ENCODE results near the gene FAR1. TPM values are rescaled to one million over a fixed set of nuclear protein-coding genes. Genes with fewer than 3 reads are reported as not detected.

FAR1 gene
- total and polyA plus RNA-seq, 9 donors = 28.3 to 53.7 (median 41.1) TPM

- no peaks in the 10 kb centered on the region for H3K36me3 ChIP-seq (ENCODE audit: control insufficient read depth, insufficient read depth, low read length)
- H3K9me3 ChIP-seq (replicated peaks; ENCODE audit: control insufficient read depth, low read depth, low read length) = no peaks in the 10 kb centered on the region
- peak; percentile 22 for DNase-seq
- no peaks in the 10 kb centered on the region for H3K4me1 ChIP-seq (ENCODE audit: control insufficient read depth, insufficient read depth, low read length)
- 20% methylated on average over 2 of the region's 5 CpGs for WGBS (ENCODE audit: insufficient coverage)
- no peak overlapping the region for H3K4me3 ChIP-seq (ENCODE audit: low read length)
- H3K27ac ChIP-seq (ENCODE audit: low read length) = no peak overlapping the region
- no peaks in the 10 kb centered on the region for H3K27me3 ChIP-seq (ENCODE audit: control insufficient read depth, insufficient read depth, low read length)
These were observed 17.1 kb downstream of the FAR1 start for GRCh38 chr11:13685461-13686108.

- no peaks in the 10 kb centered on the region for H3K36me3 ChIP-seq (ENCODE audit: control insufficient read depth, insufficient read depth, low read length)
- H3K27me3 ChIP-seq (ENCODE audit: control insufficient read depth, insufficient read depth, low read length) = no peaks in the 10 kb centered on the region
- DNase-seq = no peak
- H3K27ac ChIP-seq (ENCODE audit: low read length) = no peak overlapping the region
- no peak overlapping the region for H3K4me3 ChIP-seq (ENCODE audit: low read length)
- H3K4me1 ChIP-seq (ENCODE audit: control insufficient read depth, insufficient read depth, low read length) = no peaks in the 10 kb centered on the region
- 100% methylated on average over 1 of the region's 1 CpG for WGBS (ENCODE audit: insufficient coverage)
- H3K9me3 ChIP-seq (replicated peaks; ENCODE audit: control insufficient read depth, low read depth, low read length) = no peaks in the 10 kb centered on the region
These were observed 18.3 kb downstream of the FAR1 start for GRCh38 chr11:13686776-13687175.

GRCh38 chr11:13687271-13687670 is 18.8 kb downstream of the FAR1 start:
- H3K9me3 ChIP-seq (replicated peaks; ENCODE audit: control insufficient read depth, low read depth, low read length) = no peaks in the 10 kb centered on the region
- no peaks in the 10 kb centered on the region for H3K4me1 ChIP-seq (ENCODE audit: control insufficient read depth, insufficient read depth, low read length)
- no peaks in the 10 kb centered on the region for H3K27me3 ChIP-seq (ENCODE audit: control insufficient read depth, insufficient read depth, low read length)
- no peak overlapping the region for H3K4me3 ChIP-seq (ENCODE audit: low read length)
- no peak for DNase-seq
- WGBS (ENCODE audit: insufficient coverage) = 100% methylated on average over 1 of the region's 3 CpGs
- no peaks in the 10 kb centered on the region for H3K36me3 ChIP-seq (ENCODE audit: control insufficient read depth, insufficient read depth, low read length)
- H3K27ac ChIP-seq (ENCODE audit: low read length) = no peak overlapping the region

GRCh38 chr11:13691286-13691899 is 22.9 kb downstream of the FAR1 start:
- Histone ChIP-seq H3K27ac (ENCODE audit: low read length) (no peak overlapping the region), H3K4me1 (ENCODE audit: control insufficient read depth, insufficient read depth, low read length) (no peaks in the 10 kb centered on the region), H3K4me3 (ENCODE audit: low read length) (no peak overlapping the region), H3K9me3 (replicated peaks; ENCODE audit: control insufficient read depth, low read depth, low read length) (no peaks in the 10 kb centered on the region), H3K27me3 (ENCODE audit: control insufficient read depth, insufficient read depth, low read length) (no peaks in the 10 kb centered on the region), H3K36me3 (ENCODE audit: control insufficient read depth, insufficient read depth, low read length) (peaks cover 3% of the 10 kb centered on the region)
- no peak for DNase-seq
- WGBS (ENCODE audit: insufficient coverage) = no CpG with 5 or more reads among the region's 3 CpGs

- H3K4me1 ChIP-seq (ENCODE audit: control insufficient read depth, insufficient read depth, low read length) = no peaks in the 10 kb centered on the region
- H3K4me3 ChIP-seq (ENCODE audit: low read length) = no peak overlapping the region
- WGBS (ENCODE audit: insufficient coverage) = no CpG with 5 or more reads among the region's 3 CpGs
- no peak for DNase-seq
- H3K27ac ChIP-seq (ENCODE audit: low read length) = no peak overlapping the region
- H3K36me3 ChIP-seq (ENCODE audit: control insufficient read depth, insufficient read depth, low read length) = peaks cover 8% of the 10 kb centered on the region
- H3K27me3 ChIP-seq (ENCODE audit: control insufficient read depth, insufficient read depth, low read length) = no peaks in the 10 kb centered on the region
- no peaks in the 10 kb centered on the region for H3K9me3 ChIP-seq (replicated peaks; ENCODE audit: control insufficient read depth, low read depth, low read length)
These were observed 23.7 kb downstream of the FAR1 start for GRCh38 chr11:13692172-13692571.

- no peak for DNase-seq
- WGBS (ENCODE audit: insufficient coverage) = 100% methylated on average over 1 of the region's 4 CpGs
- H3K4me1 ChIP-seq (ENCODE audit: control insufficient read depth, insufficient read depth, low read length) = no peaks in the 10 kb centered on the region
- no peaks in the 10 kb centered on the region for H3K9me3 ChIP-seq (replicated peaks; ENCODE audit: control insufficient read depth, low read depth, low read length)
- no peak overlapping the region for H3K27ac ChIP-seq (ENCODE audit: low read length)
- H3K36me3 ChIP-seq (ENCODE audit: control insufficient read depth, insufficient read depth, low read length) = peaks cover 11% of the 10 kb centered on the region
- no peak overlapping the region for H3K4me3 ChIP-seq (ENCODE audit: low read length)
- H3K27me3 ChIP-seq (ENCODE audit: control insufficient read depth, insufficient read depth, low read length) = no peaks in the 10 kb centered on the region
These were observed 25.6 kb downstream of the FAR1 start for GRCh38 chr11:13694115-13694514.

- Histone ChIP-seq H3K27ac (ENCODE audit: low read length) (no peak overlapping the region), H3K27me3 (ENCODE audit: control insufficient read depth, insufficient read depth, low read length) (no peaks in the 10 kb centered on the region), H3K36me3 (ENCODE audit: control insufficient read depth, insufficient read depth, low read length) (peaks cover 11% of the 10 kb centered on the region), H3K4me1 (ENCODE audit: control insufficient read depth, insufficient read depth, low read length) (no peaks in the 10 kb centered on the region), H3K4me3 (ENCODE audit: low read length) (no peak overlapping the region), H3K9me3 (replicated peaks; ENCODE audit: control insufficient read depth, low read depth, low read length) (no peaks in the 10 kb centered on the region)
- DNase-seq = no peak
These were observed 27.4 kb downstream of the FAR1 start for GRCh38 chr11:13695886-13696285.

- no CpG with 5 or more reads among the region's 1 CpG for WGBS (ENCODE audit: insufficient coverage)
- no peaks in the 10 kb centered on the region for H3K27me3 ChIP-seq (ENCODE audit: control insufficient read depth, insufficient read depth, low read length)
- no peaks in the 10 kb centered on the region for H3K4me1 ChIP-seq (ENCODE audit: control insufficient read depth, insufficient read depth, low read length)
- H3K27ac ChIP-seq (ENCODE audit: low read length) = no peak overlapping the region
- H3K36me3 ChIP-seq (ENCODE audit: control insufficient read depth, insufficient read depth, low read length) = peaks cover 11% of the 10 kb centered on the region
- no peak for DNase-seq
- no peak overlapping the region for H3K4me3 ChIP-seq (ENCODE audit: low read length)
- H3K9me3 ChIP-seq (replicated peaks; ENCODE audit: control insufficient read depth, low read depth, low read length) = no peaks in the 10 kb centered on the region
These were observed 29.2 kb downstream of the FAR1 start for GRCh38 chr11:13697710-13698109.

GRCh38 chr11:13698132-13698531 is 29.7 kb downstream of the FAR1 start:
- Histone ChIP-seq H3K27ac (ENCODE audit: low read length) (no peak overlapping the region), H3K36me3 (ENCODE audit: control insufficient read depth, insufficient read depth, low read length) (peaks cover 11% of the 10 kb centered on the region), H3K27me3 (ENCODE audit: control insufficient read depth, insufficient read depth, low read length) (no peaks in the 10 kb centered on the region), H3K4me1 (ENCODE audit: control insufficient read depth, insufficient read depth, low read length) (no peaks in the 10 kb centered on the region), H3K4me3 (ENCODE audit: low read length) (no peak overlapping the region), H3K9me3 (replicated peaks; ENCODE audit: control insufficient read depth, low read depth, low read length) (no peaks in the 10 kb centered on the region)
- 60% methylated on average over 1 of the region's 2 CpGs for WGBS (ENCODE audit: insufficient coverage)
- no peak for DNase-seq

- no peak for DNase-seq
- peaks cover 11% of the 10 kb centered on the region for H3K36me3 ChIP-seq (ENCODE audit: control insufficient read depth, insufficient read depth, low read length)
- H3K27ac ChIP-seq (ENCODE audit: low read length) = no peak overlapping the region
- no peaks in the 10 kb centered on the region for H3K9me3 ChIP-seq (replicated peaks; ENCODE audit: control insufficient read depth, low read depth, low read length)
- no CpG with 5 or more reads among the region's 2 CpGs for WGBS (ENCODE audit: insufficient coverage)
- H3K27me3 ChIP-seq (ENCODE audit: control insufficient read depth, insufficient read depth, low read length) = no peaks in the 10 kb centered on the region
- H3K4me1 ChIP-seq (ENCODE audit: control insufficient read depth, insufficient read depth, low read length) = no peaks in the 10 kb centered on the region
- no peak overlapping the region for H3K4me3 ChIP-seq (ENCODE audit: low read length)
These were observed 30.6 kb downstream of the FAR1 start for GRCh38 chr11:13699041-13699440.

GRCh38 chr11:13699870-13700269 is 31.4 kb downstream of the FAR1 start:
- no peak overlapping the region for H3K27ac ChIP-seq (ENCODE audit: low read length)
- no peaks in the 10 kb centered on the region for H3K4me1 ChIP-seq (ENCODE audit: control insufficient read depth, insufficient read depth, low read length)
- H3K4me3 ChIP-seq (ENCODE audit: low read length) = no peak overlapping the region
- peaks cover 8% of the 10 kb centered on the region for H3K36me3 ChIP-seq (ENCODE audit: control insufficient read depth, insufficient read depth, low read length)
- no CpG with 5 or more reads among the region's 1 CpG for WGBS (ENCODE audit: insufficient coverage)
- H3K9me3 ChIP-seq (replicated peaks; ENCODE audit: control insufficient read depth, low read depth, low read length) = no peaks in the 10 kb centered on the region
- DNase-seq = no peak
- H3K27me3 ChIP-seq (ENCODE audit: control insufficient read depth, insufficient read depth, low read length) = no peaks in the 10 kb centered on the region

Data from muscle of leg (tissue), 11 donors.